CD4-positive, alpha-beta T cell treated with Interleukin-1 beta for 1 hour (primary cell): ENCODE measurements around the gene EXOC3L1.
A peak's percentile ranks its signal among the peaks of the same experiment; 100 is the strongest.

Experiments
- DNase-seq, 2 donors: peaks; one replicate each; pipeline ENCODE4 v3.0.0-alpha.2; 2020 to 2022

Gene EXOC3L1, protein sequence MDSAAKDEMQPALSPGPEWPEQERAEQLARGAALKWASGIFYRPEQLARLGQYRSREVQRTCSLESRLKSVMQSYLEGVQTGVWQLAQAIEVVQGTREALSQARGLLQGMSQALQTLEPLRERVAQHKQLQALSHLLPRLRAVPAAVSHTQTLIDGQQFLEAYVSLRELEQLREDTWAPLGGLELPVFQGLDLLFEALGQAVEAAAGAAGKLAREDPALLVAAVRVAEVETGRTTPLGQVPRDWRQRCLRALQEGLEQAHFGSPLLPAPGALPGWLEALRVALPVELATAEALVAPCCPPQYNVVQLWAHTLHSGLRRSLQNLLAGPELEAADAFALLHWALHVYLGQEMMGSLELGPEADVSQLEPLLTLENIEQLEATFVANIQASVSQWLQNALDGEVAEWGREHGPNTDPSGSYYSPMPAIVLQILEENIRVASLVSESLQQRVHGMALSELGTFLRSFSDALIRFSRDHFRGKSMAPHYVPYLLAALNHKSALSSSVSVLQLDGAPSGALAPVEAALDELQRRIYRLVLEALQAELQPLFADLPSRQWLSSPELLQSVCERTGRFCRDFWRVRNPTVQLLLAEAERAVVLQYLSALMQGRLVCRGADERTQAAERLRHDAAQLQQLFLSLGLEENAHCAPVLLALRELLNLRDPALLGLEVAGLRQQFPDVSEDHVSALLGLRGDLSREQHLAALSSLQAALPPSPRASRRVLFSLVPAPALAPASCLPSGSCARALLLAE

GRCh38 chr16:67190041-67190440 lies at the start of gene EXOC3L1:
EXOC3L1 (minus strand) TSS chr16:67190136; CDS start chr16:67189676, 460 bp downstream.
- DNase-seq = no peak

DNA sequence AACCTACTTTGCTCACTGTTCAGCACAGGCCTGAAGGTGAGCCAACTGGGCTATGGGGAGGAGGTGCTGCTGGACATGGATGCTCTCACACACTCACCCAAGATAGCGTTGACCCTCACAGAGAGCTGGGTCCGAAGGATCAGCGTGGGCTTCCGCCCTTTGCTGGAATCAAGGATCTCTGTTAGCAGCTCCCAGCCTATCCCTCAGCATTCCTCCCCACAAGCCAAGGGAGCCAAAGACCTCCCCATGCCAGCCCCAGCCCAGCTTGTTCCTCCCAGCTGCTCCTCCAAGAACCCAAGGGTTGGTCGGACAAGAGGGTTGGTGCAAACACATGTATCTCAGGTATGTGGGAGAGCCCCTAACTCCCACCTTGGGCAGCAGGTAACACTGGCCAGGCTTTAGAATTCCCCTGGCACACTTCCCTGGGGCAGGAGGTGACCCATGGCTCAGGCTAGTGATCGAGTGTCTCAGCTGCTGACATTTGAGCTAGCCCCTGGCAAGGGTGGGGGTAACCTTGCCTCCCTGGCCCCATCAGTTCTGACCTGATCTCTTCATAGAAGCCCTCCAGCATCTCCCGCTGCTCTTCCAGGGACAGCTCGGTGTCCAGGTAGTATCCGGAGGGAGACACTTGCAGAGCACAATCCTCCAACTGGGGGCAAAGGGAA lies 49.0 kb upstream of the EXOC3L1 start:
- no peak for DNase-seq

DNA sequence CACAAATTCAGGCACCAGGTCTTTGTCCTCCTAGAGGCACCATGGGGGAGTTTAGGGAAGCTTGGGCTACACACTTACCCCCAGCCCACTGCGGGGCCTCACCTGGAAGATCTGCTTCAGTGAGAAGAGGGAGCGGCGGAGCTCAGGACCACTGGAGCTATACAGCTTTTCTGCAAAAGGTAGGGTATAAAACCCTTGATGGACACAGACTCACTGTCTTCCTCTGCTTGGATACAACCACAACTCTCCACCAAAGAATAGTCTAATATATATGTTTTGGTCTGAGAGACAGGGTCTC lies 48.3 kb upstream of the EXOC3L1 start:
- no peak for DNase-seq

- no peak for DNase-seq
Observed at GRCh38 chr16:67237396-67238277, 47.7 kb upstream of the EXOC3L1 start.

DNA sequence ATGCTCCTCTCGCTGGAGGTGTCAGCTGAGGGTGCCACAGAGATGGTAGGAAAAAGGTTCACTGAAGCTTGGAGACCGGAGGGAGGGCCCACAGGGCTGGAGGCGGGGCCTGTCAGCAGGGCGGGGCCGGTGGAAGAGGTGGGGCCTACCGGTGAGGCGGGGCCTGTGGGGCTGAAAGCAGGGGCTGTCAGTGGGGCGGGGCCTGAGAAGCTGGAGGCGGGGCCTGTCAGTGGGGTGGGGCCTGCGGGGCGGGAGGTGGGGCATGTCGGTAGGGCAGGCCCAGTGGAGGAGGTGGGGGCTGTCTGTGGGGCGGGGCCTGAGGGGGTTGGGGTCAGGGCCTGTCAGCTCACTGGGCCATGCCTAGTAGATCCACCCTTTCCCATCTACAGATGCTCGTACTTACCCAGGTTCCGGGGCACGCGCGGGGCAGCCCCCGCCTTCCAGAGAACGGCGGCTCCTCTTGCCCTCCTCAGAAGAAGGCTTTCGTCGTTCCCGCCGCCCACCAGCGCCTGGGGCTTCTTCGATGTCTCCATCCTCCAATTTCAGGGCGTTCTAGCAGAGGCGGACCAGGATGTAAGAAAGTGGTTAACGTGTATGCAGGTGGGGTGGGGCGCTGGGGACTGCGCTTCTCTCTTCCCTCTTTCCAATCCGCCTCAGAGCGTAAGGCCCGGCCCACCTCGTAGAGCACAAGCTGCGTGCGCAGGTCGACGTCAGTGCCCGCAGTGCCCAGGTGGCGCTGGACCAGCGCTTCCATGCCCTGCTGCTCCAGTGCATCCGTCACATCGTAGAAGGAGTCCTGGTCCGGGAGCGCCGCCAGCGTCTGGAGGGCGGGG lies 46.8 kb upstream of the EXOC3L1 start:
- peak; percentile 72 to 86 for DNase-seq

GRCh38 chr16:67235816-67236562 lies 46.1 kb upstream of the EXOC3L1 start:
- peak; percentile 36 to 72 for DNase-seq

DNA sequence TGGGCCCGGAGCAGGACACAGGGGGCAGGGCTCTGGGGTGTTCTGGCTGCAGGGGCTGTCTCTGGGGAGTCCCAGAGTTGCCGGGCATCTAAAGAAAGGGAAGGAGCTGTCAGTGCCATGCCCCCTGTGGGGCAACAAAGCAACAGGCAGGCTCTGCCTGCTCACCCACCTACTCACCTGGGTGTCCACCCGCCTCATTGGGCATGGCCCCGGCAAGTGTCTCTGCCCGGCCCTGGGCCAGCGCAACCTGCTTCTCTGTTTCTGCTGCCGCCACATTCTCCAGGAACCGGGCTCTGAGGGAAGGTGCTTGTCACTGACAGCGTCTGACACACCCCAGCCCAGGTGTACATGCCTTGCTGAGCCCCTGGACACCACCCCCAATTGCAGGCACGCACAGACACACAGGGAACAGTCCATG lies 44.3 kb upstream of the EXOC3L1 start:
- DNase-seq = no peak

GRCh38 chr16:67233596-67233995 lies 43.7 kb upstream of the EXOC3L1 start:
- no peak for DNase-seq

DNA sequence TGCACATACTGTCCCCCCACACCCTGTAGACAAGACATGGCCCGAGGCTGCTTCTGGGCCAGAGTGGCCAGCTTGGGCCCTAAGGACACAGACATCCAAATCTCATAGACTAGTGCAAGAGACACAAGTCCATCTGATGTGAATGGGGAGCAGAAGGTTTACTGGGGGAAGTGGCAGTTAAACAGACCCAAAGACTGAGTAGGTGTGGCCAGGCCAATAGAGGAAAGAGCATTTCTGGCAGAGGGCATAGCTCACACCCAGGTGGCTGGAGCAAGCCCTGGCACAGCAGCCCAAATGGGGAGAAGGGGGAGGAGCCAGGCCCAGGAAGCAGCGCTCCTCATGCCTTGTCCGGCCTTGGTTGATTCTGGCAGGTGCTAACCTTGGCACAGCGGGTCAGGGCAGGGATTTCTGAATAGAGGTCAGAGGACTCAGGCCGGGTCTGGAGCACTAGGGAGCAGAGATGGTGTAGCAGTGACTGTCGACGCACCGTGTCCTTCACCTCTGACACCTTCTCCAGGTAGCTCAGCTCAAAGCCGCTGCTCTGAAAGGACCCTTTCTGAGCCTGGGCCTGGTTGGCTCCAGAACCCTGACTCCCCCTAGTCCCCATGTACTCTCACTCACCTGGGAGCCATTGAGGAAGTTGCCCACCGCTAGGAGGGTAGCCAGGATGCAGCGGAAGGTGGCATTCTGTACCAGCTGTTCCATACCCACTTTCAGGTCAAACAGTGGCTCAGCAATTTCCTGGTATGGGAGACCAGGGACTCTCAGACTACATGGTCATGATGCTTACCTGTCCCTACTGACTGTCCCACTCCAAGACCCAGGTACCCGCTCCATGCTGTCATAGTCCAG lies 41.1 kb upstream of the EXOC3L1 start:
- DNase-seq = no peak

DNA sequence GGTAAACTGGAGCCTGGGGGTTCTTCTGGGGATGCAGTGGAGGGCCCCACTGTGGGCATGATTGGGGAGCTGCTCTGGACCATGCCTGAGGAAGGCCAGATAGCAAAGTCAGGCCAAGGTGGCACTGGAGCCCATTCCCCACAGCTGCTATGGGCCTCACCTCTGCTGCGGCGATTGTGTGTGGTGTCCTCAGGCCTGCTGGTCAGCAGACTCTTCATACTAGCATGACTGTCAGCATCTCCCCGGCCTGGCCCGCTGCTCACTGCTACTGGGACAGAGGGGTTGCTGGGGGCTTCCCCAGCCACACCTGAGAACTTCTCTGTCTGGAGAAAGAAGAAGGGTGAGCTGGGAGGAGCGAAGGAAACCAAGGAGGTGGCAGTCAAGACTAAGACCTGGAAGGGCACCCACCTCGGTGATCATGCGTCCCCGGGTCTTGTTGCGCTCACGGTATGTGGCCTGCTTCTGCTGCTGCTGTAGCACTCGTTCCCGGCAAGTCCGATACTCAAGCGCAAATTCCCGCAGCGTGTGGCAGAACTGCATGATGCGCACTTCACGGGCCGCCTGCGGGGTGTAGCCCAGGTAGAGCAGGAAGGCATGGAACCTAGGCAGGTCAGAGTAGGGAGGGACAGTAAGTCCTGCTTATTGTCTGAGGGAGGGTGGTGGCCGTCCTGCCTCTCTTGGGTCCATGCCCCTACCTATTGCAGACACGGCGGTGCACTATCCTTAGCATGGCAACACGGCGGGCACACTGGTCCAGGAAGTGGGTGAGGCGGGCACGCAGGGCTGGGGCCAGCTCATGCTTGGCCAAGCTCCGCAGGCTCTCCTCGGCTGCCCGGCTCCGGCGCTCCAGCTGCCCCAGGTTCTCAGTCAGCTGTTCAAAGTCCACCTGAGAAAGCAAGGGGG lies 40.2 kb upstream of the EXOC3L1 start:
- DNase-seq = no peak

GRCh38 chr16:67228905-67229304 lies 39.0 kb upstream of the EXOC3L1 start:
- DNase-seq = no peak

DNA sequence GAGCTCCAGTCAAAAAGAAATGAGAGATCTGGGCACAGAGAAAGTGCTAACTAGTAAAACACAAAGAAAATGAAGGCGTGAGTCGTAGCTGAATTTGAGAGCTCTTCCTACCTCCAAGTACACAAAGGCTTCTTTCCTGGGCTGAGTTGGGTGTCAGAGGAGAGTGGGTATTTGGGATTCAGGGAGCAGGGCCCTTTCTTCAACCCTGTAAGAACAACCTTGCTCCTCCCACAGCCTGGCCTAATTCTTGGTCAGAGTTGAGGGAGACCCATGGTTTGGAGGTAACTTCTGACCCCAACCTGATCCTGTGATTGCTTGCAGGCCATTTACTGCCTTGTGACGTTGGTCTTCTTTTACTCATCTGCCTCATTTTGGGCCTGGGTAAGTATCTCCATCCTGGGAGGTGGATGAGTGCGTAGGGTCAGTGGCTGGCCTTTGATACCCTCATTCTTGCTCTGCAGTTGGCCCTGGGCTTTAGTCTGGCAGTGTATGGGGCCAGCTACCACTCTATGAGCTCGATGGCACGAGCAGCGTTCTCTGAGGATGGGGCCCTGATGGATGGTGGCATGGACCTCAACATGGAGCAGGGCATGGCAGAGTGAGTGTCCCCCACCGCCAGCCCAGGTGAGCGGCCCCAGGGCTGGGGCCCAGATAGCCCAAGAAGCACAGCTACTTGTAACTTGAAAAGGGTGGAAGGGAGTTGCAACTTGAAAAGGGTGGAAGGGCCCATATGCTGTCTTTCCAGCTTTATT lies 38.3 kb upstream of the EXOC3L1 start:
- DNase-seq = no peak

GRCh38 chr16:67227567-67227921 lies 37.6 kb upstream of the EXOC3L1 start:
- no peak for DNase-seq

- DNase-seq = peak; percentile 98 to 99
Observed at GRCh38 chr16:67226804-67227566, 37.0 kb upstream of the EXOC3L1 start, which contains the start of gene TMEM208. TMEM208 (plus strand) TSS chr16:67227130; CDS start chr16:67227219, 89 bp downstream.

GRCh38 chr16:67226295-67226803 lies 36.4 kb upstream of the EXOC3L1 start:
- DNase-seq = no peak

- DNase-seq = no peak
Observed at GRCh38 chr16:67223992-67224391, 34.1 kb upstream of the EXOC3L1 start.
